Measurements from ENCODE around the gene FCGR2B. TPM values are rescaled to one million over a fixed set of nuclear protein-coding genes. Genes with fewer than 3 reads are reported as not detected.
"Not testable (repeated sequence)": the region's sequence is repeated elsewhere in the genome, so short reads cannot be mapped to it uniquely, and the experiment has no call there.

Gene FCGR2B
- total RNA-seq, 1 donor from 2014 or later: 0.15 TPM

- not testable (repeated sequence) for H3K9ac ChIP-seq; H3K27ac Mint-ChIP-seq; H3K4me2 ChIP-seq; H3K4me1 Mint-ChIP-seq; H3K4me3 Mint-ChIP-seq; H3K9me3 Mint-ChIP-seq; H3K36me3 ChIP-seq; H3K27me3 ChIP-seq; H3K27ac ChIP-seq; H4K20me1 ChIP-seq (ENCODE audit: low read depth); H2AFZ ChIP-seq (replicated peaks); H3F3A ChIP-seq (ENCODE audit: low read depth); H3K4me3 ChIP-seq; H3K4me1 ChIP-seq; H3K27me3 Mint-ChIP-seq (ENCODE audit: insufficient read depth, low read depth); H3K36me3 Mint-ChIP-seq; H3K9me3 ChIP-seq (ENCODE audit: low read depth); H3K79me2 ChIP-seq (ENCODE audit: low read depth)
- TF ChIP-seq, protein P1, sequence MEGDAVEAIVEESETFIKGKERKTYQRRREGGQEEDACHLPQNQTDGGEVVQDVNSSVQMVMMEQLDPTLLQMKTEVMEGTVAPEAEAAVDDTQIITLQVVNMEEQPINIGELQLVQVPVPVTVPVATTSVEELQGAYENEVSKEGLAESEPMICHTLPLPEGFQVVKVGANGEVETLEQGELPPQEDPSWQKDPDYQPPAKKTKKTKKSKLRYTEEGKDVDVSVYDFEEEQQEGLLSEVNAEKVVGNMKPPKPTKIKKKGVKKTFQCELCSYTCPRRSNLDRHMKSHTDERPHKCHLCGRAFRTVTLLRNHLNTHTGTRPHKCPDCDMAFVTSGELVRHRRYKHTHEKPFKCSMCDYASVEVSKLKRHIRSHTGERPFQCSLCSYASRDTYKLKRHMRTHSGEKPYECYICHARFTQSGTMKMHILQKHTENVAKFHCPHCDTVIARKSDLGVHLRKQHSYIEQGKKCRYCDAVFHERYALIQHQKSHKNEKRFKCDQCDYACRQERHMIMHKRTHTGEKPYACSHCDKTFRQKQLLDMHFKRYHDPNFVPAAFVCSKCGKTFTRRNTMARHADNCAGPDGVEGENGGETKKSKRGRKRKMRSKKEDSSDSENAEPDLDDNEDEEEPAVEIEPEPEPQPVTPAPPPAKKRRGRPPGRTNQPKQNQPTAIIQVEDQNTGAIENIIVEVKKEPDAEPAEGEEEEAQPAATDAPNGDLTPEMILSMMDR (IDR thresholded peaks at IDR 0.05): peak; percentile 55
- DNase-seq (ENCODE audit: low spot score): peak; percentile 12
These were observed 15.2 kb upstream of the FCGR2B start for GRCh38 chr1:161647507-161648360.

- H3K27ac Mint-ChIP-seq; H3K27me3 Mint-ChIP-seq (ENCODE audit: insufficient read depth, low read depth); H3K27ac ChIP-seq: not testable (repeated sequence)
These were observed 9.4 kb upstream of the FCGR2B start for GRCh38 chr1:161653541-161653940.

DNA sequence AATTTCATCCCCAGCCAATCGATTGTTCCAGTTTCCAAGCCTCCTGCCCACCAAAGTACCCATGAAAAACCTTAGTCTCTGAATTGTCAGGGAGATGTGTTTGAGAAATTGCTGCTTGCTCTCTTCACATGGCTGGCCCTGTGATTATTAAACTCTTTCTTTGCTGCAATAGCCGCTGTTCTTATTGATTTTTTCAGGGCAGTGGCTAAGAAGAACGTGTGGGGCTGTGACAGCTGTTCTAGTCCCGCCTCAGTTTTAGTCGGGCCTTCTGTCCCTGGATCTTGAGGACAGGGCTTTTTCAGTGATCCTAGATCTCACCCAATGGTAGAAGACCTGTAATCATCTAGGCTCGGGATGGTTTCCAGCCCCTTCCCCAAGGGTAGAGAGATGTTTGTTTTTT is 9.0 kb upstream of the FCGR2B start:
- H3K9ac ChIP-seq; H3K4me1 ChIP-seq; H3K27ac Mint-ChIP-seq; H3K27me3 ChIP-seq; H3K4me2 ChIP-seq; DNase-seq (ENCODE audit: low spot score); H2AFZ ChIP-seq (replicated peaks); H3K4me1 Mint-ChIP-seq; H3K36me3 ChIP-seq; H3K79me2 ChIP-seq (ENCODE audit: low read depth); H3K4me3 Mint-ChIP-seq; H3K27me3 Mint-ChIP-seq (ENCODE audit: insufficient read depth, low read depth); H3K9me3 Mint-ChIP-seq; H3K36me3 Mint-ChIP-seq; H3K4me3 ChIP-seq; H3F3A ChIP-seq (ENCODE audit: low read depth); H3K27ac ChIP-seq; H3K9me3 ChIP-seq (ENCODE audit: low read depth); H4K20me1 ChIP-seq (ENCODE audit: low read depth): not testable (repeated sequence)

More at GRCh38 chr1:161653541-161653940, 9.4 kb upstream of the FCGR2B start:
- not testable (repeated sequence) for H3K4me2 ChIP-seq; H3K4me1 Mint-ChIP-seq; H3K9me3 Mint-ChIP-seq; H3K4me3 Mint-ChIP-seq; H3K9ac ChIP-seq; H3K79me2 ChIP-seq (ENCODE audit: low read depth); H4K20me1 ChIP-seq (ENCODE audit: low read depth); H2AFZ ChIP-seq (replicated peaks); DNase-seq (ENCODE audit: low spot score); H3F3A ChIP-seq (ENCODE audit: low read depth); H3K4me1 ChIP-seq; H3K4me3 ChIP-seq; H3K27me3 ChIP-seq; H3K36me3 ChIP-seq; H3K9me3 ChIP-seq (ENCODE audit: low read depth); H3K36me3 Mint-ChIP-seq

DNA sequence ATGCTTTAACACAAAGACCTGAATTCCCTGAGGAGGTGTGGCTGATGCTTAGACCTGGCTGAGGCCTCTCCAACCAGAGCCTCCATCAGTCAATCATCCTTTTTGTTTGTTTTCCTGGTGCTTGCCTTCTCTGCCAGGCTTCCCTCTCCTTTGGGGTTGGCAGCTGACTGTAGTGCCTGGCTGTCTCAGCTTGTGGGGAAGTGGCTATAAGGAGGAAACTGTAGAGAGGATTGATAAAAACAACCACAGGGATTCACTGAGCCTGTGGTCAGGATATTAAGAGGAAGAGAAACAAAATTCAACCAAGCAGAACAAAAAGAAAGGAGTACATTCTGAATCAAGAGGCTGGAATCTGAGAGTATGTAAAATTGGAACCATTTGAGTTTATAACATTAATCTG is 4.4 kb upstream of the FCGR2B start:
- H3F3A ChIP-seq (ENCODE audit: low read depth); H3K9me3 ChIP-seq (ENCODE audit: low read depth); H3K4me1 Mint-ChIP-seq; H2AFZ ChIP-seq (replicated peaks); H3K27me3 ChIP-seq; H3K36me3 ChIP-seq; H4K20me1 ChIP-seq (ENCODE audit: low read depth); H3K4me3 ChIP-seq; H3K27ac Mint-ChIP-seq; H3K4me2 ChIP-seq; H3K9ac ChIP-seq; H3K36me3 Mint-ChIP-seq; H3K79me2 ChIP-seq (ENCODE audit: low read depth); DNase-seq (ENCODE audit: low spot score); H3K9me3 Mint-ChIP-seq; H3K4me3 Mint-ChIP-seq; H3K27me3 Mint-ChIP-seq (ENCODE audit: insufficient read depth, low read depth); H3K27ac ChIP-seq; H3K4me1 ChIP-seq: not testable (repeated sequence)

- not testable (repeated sequence) for H3K4me3 ChIP-seq; H4K20me1 ChIP-seq (ENCODE audit: low read depth); H3F3A ChIP-seq (ENCODE audit: low read depth); H3K4me1 ChIP-seq; H3K9me3 ChIP-seq (ENCODE audit: low read depth); H3K9me3 Mint-ChIP-seq; H3K79me2 ChIP-seq (ENCODE audit: low read depth); H3K27me3 Mint-ChIP-seq (ENCODE audit: insufficient read depth, low read depth); DNase-seq (ENCODE audit: low spot score); H3K36me3 ChIP-seq; H2AFZ ChIP-seq (replicated peaks); H3K4me2 ChIP-seq; H3K27me3 ChIP-seq; H3K27ac Mint-ChIP-seq; H3K27ac ChIP-seq; H3K9ac ChIP-seq; H3K36me3 Mint-ChIP-seq; H3K4me3 Mint-ChIP-seq; H3K4me1 Mint-ChIP-seq
These were observed 1.2 kb upstream of the FCGR2B start for GRCh38 chr1:161661660-161662311.

DNA sequence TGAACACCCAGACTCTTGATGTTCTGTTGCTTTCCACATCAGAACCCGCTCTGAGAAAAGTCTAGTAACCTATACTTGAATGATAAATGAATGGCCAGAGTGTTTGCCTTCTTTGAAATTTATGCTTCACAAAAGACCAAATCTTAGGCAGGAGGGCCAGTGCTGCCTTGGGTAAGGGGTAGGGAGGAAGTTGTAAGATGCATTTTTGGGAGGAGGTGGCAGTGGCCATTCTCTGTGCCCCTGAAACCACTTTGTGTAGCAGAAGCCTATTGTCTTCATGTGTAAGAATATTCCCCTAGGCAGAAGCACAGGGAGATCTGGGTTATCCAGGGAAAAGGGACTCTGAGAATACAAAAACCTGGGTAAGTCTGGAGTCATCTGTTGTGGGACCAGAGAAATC is 626 bp downstream of the FCGR2B start:
- H3K36me3 Mint-ChIP-seq; H3K27ac ChIP-seq; H3F3A ChIP-seq (ENCODE audit: low read depth): not testable (repeated sequence)

GRCh38 chr1:161664689-161665088 is 1.7 kb downstream of the FCGR2B start:
- H3K27ac Mint-ChIP-seq; H3K27me3 ChIP-seq; H3K9me3 ChIP-seq (ENCODE audit: low read depth); H4K20me1 ChIP-seq (ENCODE audit: low read depth); H3K36me3 ChIP-seq; H3K4me1 Mint-ChIP-seq; H3K9me3 Mint-ChIP-seq; H3K4me1 ChIP-seq; H3F3A ChIP-seq (ENCODE audit: low read depth); H3K4me2 ChIP-seq; H3K4me3 Mint-ChIP-seq; DNase-seq (ENCODE audit: low spot score); H3K27ac ChIP-seq; H2AFZ ChIP-seq (replicated peaks); H3K36me3 Mint-ChIP-seq; H3K27me3 Mint-ChIP-seq (ENCODE audit: insufficient read depth, low read depth); H3K79me2 ChIP-seq (ENCODE audit: low read depth); H3K4me3 ChIP-seq; H3K9ac ChIP-seq: not testable (repeated sequence)

More for the DNA sequence above, 626 bp downstream of the FCGR2B start:
- H3K4me2 ChIP-seq; H3K27me3 ChIP-seq; H3K9ac ChIP-seq; H3K9me3 Mint-ChIP-seq; H3K27ac Mint-ChIP-seq; H3K27me3 Mint-ChIP-seq (ENCODE audit: insufficient read depth, low read depth); H3K4me3 ChIP-seq; H3K79me2 ChIP-seq (ENCODE audit: low read depth); H4K20me1 ChIP-seq (ENCODE audit: low read depth); H3K4me1 ChIP-seq; H3K4me1 Mint-ChIP-seq; H2AFZ ChIP-seq (replicated peaks); DNase-seq (ENCODE audit: low spot score); H3K9me3 ChIP-seq (ENCODE audit: low read depth); H3K4me3 Mint-ChIP-seq; H3K36me3 ChIP-seq: not testable (repeated sequence)

Data from neural progenitor cell (in vitro differentiated cells).